LNCAP (cell line): ENCODE measurements around the gene TUBB3.

Experiments used
- CTCF ChIP-seq: fragments of 450-650 bp; IDR thresholded peaks from 2 replicates; pipeline ENCODE4 v1.5.1; 2017; ENCODE audit warnings: mild to moderate bottlenecking

The TUBB3 gene

GRCh38 chr16:89973654-89974335 lies 50.7 kb downstream of the TUBB3 start:
- TF ChIP-seq CTCF = no peak

- no peak for TF ChIP-seq CTCF
Measured at GRCh38 chr16:89974870-89975269, 51.7 kb downstream of the TUBB3 start.

- TF ChIP-seq CTCF = no peak
Measured at GRCh38 chr16:89981414-89981813, 58.3 kb downstream of the TUBB3 start.

- TF ChIP-seq CTCF = no peak
Measured at GRCh38 chr16:89982318-89982717, 59.2 kb downstream of the TUBB3 start.

- TF ChIP-seq CTCF = no peak
Measured at GRCh38 chr16:89983536-89983935, 60.4 kb downstream of the TUBB3 start.

- no peak for TF ChIP-seq CTCF
Measured at GRCh38 chr16:89984216-89984615, 61.1 kb downstream of the TUBB3 start.

GRCh38 chr16:89985219-89985618 lies 62.1 kb downstream of the TUBB3 start:
- no peak for TF ChIP-seq CTCF
